Measurements from ENCODE around the gene PSMD1.
A peak's percentile ranks its signal among the peaks of the same experiment; 100 is the strongest.
"Not testable (repeated sequence)": the region's sequence is repeated elsewhere in the genome, so short reads cannot be mapped to it uniquely, and the experiment has no call there.

PSMD1 gene

DNA sequence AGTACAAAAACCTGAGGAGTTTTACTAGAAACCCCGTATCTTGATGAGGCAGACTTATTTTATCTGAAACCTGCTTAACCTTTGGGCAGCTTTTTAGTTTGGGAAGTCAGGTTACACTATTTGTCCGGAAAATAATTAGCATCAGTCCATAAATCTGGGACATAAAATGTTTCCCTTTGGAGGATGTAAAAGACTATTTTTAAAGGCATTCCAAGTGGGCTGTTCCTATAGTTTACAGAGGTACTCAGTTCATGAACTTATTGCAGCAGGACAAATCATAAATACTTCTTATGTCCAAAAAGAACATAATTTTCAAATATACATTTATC lies 61.9 kb downstream of the PSMD1 start:
- DNase-seq = no peak

DNA sequence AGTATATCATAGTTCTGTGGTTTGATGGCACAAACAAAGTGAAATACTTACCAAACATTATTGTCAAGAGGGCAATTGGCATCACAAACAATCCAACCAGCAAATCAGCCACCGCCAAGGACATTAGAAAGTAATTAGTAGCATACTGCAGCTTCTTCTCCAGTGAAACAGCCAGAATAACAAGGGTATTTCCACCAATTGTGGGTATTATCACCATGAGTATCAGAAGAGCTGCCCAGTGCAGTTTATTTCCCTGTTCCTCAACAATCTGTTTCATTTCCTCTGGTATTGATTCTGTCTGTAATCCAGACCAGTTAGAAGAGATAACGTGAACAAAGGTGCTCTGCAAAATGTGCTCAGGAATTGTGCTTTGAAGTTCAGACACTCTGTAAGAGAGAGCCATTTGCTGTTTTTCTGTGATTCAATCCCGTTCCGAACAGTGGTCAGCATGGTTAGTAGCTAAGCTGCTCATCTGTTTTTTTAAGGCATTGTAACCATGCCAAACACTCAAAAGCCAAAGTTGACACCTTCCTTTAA lies 66.8 kb downstream of the PSMD1 start:
- DNase-seq = no peak

- no peak for DNase-seq
Measured at GRCh38 chr2:231124838-231125568, 68.3 kb downstream of the PSMD1 start, which contains the start of gene HTR2B. TSS of gene HTR2B (minus strand) at chr2:231125042. CDS start at chr2:231123764, 1,278 bp downstream.

- DNase-seq = no peak
Measured at GRCh38 chr2:231126123-231126522, 69.5 kb downstream of the PSMD1 start.

DNA sequence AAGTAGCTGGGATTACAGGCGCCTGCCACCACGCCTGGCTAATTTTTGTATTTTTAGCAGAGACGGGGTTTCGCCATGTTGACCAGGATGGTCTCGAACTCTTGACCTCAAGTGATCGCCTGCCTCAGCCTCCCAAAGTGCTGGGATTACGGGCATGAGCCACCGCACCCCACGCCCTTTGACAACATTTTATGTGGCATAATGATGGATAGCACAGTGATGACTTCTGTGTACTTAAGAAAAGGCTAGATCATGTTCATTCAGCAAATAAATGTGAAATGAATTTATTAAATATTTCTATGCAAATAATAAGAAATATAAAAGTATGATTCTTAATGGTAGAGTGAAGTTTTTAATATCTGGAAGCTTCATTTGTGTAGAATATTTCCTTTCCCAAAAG lies 70.8 kb downstream of the PSMD1 start:
- DNase-seq = no peak

DNA sequence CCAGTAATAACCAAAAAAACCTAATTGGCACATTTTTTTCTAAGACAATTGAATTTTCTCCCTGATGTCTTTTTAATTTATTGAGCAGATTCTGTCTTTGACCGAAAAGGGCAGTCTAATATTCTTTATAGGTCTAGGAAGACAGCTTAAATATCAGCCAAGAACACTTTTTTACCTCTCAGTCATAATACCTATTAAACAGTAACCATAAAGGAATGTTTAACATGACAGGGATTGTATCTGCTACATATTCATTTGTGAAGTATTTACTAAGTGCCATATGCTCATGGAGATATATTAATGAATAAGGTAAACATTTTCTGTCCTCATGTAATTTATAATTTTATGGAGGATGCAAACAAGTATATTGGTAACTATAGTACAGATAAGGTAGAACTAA lies 71.3 kb downstream of the PSMD1 start:
- no peak for DNase-seq

GRCh38 chr2:231128541-231128940 lies 71.9 kb downstream of the PSMD1 start:
- DNase-seq = no peak

GRCh38 chr2:231129216-231129615 lies 72.5 kb downstream of the PSMD1 start:
- DNase-seq = no peak

- DNase-seq = no peak
Measured at GRCh38 chr2:231130336-231131056, 73.8 kb downstream of the PSMD1 start.

GRCh38 chr2:231132129-231132528 lies 75.5 kb downstream of the PSMD1 start:
- DNase-seq = no peak

GRCh38 chr2:231133365-231134099 lies 76.9 kb downstream of the PSMD1 start:
- no peak for DNase-seq

- no peak for DNase-seq
Measured at GRCh38 chr2:231134910-231135655, 78.4 kb downstream of the PSMD1 start.

- DNase-seq = peak; percentile 72
Measured at GRCh38 chr2:231138699-231139098, 82.0 kb downstream of the PSMD1 start.

DNA sequence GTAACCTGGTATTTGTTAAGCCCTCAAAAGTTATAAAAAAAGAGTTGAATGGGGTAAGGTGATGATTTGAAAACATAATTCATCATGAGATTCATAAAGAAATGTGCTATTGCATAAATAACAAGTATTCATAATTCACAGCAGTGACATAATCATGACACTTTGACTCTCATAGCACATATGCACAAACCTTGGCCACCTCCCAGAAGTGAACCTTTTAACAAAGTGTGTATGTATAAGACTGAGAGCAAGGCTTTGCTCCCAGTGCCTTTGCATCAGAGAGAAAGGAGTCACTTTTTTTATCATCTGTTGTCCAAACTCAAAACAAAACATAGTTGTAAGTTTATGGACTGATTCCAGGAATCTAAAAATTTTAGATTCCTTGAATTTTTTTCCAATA lies 83.1 kb downstream of the PSMD1 start:
- DNase-seq = no peak

DNA sequence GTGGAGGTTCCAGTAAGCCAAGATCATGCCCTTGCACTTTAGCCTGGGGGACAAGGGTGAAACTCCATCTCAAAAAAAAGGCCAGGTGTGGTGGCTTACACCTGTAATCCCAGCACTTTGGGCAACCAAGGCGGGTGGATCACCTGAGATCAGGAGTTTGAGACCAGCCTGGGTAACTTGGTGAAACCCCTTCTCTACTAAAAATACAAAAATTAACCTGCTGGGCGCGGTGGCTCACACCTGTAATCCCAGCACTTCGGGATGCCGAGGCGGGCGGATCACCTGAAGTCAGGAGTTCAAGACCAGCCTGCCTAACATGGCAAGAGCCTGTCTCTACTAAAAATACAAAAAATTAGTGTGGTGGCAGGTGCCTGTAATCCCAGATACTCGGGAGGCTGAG lies 84.1 kb downstream of the PSMD1 start:
- DNase-seq = not testable (repeated sequence)

DNA sequence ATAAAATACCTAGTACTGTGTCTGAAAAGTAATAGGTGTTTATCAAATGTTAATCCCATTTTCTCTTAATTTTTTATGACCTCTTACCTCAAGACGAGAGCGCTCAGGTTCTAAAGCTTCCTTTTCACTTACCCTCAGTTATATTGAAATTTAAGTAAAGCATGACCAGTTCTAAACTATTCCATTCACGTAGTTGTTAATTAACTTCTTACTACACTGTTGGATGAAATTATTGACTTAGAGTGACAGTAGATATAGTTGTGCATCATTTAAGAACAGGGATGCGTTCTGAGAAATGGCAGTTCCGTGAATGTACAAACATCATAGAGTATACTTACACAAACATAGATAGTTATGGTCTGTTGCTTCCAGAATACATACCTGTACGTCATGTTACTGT lies 88.2 kb downstream of the PSMD1 start:
- no peak for DNase-seq

DNA sequence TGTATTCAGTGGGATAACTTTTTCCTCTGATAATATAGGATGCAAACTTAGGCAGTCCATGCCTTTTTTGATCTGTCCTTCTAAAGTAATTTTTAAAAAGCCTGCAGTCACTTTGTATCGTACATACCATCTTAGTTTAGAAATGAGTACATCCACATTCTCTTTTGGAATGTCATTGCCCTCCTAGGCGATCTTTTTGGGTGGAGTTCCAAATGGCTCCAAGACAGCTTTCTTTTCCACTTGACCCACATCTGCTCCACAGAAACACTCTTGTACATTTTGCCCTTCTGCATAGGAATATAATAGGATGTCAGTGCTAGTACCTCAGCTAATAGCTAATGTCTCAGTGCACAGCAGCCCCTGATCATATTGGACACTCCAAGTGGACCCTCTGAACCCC lies 90.0 kb downstream of the PSMD1 start:
- DNase-seq = no peak

DNA sequence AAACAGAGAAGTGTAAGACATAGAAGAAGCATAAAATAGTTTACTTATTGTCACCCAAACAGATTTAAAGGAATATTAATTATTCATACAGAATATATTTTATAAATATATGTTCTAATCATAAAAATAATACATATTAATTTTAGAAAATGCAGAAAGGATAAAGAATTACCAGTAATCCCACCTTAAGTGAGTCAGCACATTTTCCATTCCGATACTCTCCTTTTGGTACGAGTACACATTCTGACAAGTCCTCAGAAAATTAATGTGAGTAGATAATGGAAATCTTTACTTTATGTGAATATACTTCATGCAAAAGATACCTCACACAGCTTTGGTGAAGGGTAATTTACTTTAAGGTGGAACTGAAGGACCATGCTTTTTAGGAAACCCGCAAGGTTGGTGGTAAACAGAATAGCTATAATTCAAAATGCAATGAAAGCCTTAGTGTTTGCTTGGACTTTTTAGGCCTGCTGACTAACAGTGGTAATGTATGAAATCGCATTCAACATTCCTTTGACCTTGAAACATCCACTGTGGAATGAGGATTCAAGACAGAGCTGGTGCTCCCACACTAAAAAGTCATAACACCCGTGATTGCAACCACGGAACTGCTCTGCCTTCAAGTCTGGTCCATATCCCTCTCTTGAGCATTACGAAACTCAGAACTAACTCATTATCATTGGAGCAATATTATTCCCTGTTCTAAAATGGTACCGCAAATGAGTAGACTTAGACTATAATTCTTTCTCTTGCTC lies 96.3 kb downstream of the PSMD1 start:
- no peak for DNase-seq

DNA sequence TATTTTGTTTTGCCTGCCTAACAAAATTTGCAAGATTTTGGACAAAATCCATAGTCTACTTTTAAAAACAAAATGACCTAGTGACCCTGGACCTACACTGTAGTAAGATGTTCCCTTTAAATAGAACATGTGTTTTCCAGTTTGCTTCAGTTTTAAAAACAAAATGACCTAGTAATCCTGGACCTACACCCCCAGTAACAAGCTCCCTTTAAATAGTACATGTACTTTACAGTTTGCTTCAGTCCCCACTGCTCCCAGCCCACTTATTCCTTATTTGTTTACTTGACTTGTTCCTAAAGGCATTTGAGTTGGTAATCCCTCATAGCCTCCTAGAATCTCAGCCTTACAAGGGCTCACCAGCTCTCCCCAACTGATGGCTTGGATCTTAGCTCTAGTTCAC lies 102.6 kb downstream of the PSMD1 start:
- DNase-seq = no peak

DNA sequence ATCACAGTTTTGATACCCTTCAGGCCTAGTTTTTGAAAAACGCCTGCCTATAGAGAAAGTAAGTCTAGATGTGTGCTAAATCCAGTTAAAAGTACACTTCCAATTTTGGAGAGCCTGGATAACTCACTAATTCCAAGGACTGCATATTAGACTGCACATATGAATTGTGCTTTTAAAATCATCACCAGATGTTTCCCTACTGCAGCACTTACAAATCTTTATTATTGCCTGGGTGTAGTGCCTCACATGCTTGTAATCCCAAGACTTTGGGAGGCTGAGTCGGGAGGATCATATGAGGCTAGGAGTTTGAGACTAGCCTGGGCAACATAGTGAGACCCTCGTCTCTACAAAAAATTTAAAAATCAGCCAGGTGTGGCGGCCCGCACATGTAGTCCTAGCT lies 104.0 kb downstream of the PSMD1 start:
- no peak for DNase-seq

DNA sequence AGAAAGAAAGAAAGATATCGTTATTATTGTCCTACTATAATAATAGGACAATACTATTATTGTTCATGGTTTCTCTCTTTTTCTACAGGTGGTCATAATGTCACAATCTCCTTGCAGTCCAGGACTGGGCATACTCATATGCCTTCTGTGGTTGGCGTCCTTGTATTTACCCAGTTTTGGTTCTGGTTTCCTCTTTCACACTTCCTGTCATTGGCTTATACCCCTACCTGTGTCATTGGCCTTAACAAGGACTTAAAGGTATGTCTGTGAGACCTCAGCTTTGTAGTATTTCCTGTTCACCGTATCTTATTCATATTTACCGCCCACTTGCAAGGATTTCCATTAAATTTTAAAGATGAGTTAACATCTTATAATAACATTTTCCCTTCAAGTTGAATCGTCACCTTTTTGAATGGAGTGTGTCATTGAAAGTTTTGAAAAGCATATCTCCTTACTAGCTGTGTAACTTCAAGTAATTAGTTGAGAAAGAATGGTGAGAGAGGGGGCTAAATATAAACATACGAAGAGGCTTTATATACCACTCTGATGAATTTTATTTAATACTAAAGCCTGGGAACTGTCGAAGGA lies 104.7 kb downstream of the PSMD1 start:
- DNase-seq = no peak

DNA sequence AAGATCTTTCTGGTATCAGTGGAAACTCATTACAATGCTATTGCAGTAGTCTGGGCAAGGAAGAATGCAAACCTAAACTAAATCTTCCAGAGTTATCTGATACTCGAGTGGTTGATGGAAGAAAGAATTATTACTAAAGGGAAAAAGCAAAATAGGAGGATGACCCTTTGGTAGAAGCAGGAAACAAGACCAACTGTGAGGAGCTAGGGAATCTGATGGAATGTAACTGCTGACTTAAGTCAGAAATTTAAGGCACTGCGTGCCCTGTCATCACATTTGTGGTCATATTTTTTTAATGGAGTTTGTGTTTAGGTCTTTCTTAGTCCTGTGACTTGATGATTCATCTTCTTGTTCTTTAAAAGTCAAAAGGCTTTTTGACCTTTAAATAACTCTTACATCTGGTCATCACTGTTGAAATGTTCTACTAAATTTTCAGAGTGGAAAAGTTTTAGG lies 105.2 kb downstream of the PSMD1 start:
- no peak for DNase-seq
